SK-N-SH treated with all-trans-retinoic acid at 6 μM for 48 hours (cell line): ENCODE data around the gene UNC45A.

Experiments
- BACH2 ChIP-seq: fragments of 250-450 bp; sonication (Bioruptor Pico); IDR thresholded peaks from 2 replicates; pipeline ENCODE4 v1.9.0; 2021; ENCODE audit warnings: mild to moderate bottlenecking, borderline replicate concordance
- CREB5 ChIP-seq: fragments of 250-450 bp; sonication (Bioruptor Pico); IDR thresholded peaks from 2 replicates; pipeline ENCODE4 v1.5.1; 2020; ENCODE audit warnings: low read depth, mild to moderate bottlenecking, moderate library complexity
- GLIS3 ChIP-seq: fragments of 250-450 bp; sonication (Bioruptor Pico); IDR thresholded peaks from 2 replicates; pipeline ENCODE4 v1.5.0; 2020; ENCODE audit warnings: mild to moderate bottlenecking, moderate library complexity
- RARB ChIP-seq: fragments of 250-450 bp; sonication (Bioruptor Pico); IDR thresholded peaks from 2 replicates; pipeline ENCODE4 v1.8.0; 2021; ENCODE audit warnings: mild to moderate bottlenecking, moderate library complexity
- TCF4 ChIP-seq: fragments of 250-450 bp; sonication (Bioruptor Pico); IDR thresholded peaks from 2 replicates; pipeline ENCODE4 v1.8.0; 2021; ENCODE audit warnings: mild to moderate bottlenecking, moderate library complexity, borderline replicate concordance
- TOX ChIP-seq: fragments of 250-450 bp; sonication (Bioruptor Pico); IDR thresholded peaks from 2 replicates; pipeline ENCODE4 v1.8.0; 2021; ENCODE audit warnings: mild to moderate bottlenecking, moderate library complexity, borderline replicate concordance
- ZFP3 ChIP-seq: fragments of 250-450 bp; sonication (Bioruptor Pico); IDR thresholded peaks from 2 replicates; pipeline ENCODE4 v1.5.0; 2020; ENCODE audit warnings: mild to moderate bottlenecking, moderate library complexity
- ZFP30 ChIP-seq: fragments of 450-650 bp; formaldehyde crosslinking; IDR thresholded peaks from 2 replicates; pipeline ENCODE4 v1.5.0; 2022; ENCODE audit warnings: mild to moderate bottlenecking, moderate library complexity
- ZNF8 ChIP-seq: fragments of 450-650 bp; formaldehyde crosslinking; IDR thresholded peaks from 2 replicates; pipeline ENCODE4 v1.5.0; 2020; ENCODE audit warnings: mild to moderate bottlenecking, moderate library complexity

DNA sequence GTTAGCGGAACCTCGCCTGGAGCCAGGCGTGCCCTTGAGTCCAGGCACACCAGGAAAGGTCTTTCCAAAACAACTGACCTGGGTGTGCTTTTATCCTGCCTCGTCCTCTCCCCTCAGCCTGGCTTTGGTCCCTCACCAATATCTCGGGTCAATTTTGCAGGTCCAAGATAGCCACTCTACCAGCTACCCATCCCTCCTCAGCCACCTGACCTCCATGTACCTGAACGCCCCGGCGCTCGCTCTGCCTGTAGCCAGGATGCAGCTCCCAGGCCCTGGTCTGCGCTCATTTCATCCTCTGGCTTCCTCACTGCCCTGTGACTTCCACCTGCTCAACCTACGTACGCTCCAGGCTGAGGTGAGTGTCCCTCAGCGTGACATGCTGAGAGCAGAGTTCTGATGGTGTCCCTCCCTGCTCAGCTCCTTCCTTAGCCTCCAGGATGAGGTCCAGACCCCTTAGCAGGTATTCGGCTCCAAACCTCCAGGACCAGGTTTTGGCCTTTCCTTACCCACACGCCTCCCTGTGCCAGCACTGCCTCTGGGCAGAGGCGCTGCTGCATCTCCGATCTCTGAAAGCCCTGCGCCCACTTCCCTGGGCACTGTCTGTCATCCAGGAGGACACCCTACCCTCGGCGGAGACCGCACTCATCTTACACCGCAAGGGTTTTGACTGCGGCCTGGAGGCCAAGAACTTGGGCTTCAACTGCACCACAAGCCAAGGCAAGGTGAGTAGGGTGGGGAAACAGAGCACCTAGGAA is 16.9 kb upstream of the UNC45A start:
- TF ChIP-seq ZNF8 (no peak), BACH2 (CRISPR knock-in tag) (no peak), TOX (CRISPR knock-in tag) (no peak), RARB (CRISPR knock-in tag) (no peak), CREB5 (CRISPR knock-in tag) (no peak), ZFP3 (CRISPR knock-in tag) (no peak), TCF4 (CRISPR knock-in tag) (no peak), GLIS3 (no peak), ZFP30 (CRISPR knock-in tag) (no peak)
